NCI-H1694 (cell line): Measurements from ENCODE around the gene UPK1B.
"Not testable (repeated sequence)": the region's sequence is repeated elsewhere in the genome, so short reads cannot be mapped to it uniquely, and the experiment has no call there.

Experiments used
- DNase-seq: peaks from one replicate; lab custom pipeline; 2025; lab: John Stamatoyannopoulos, UW

UPK1B gene

DNA sequence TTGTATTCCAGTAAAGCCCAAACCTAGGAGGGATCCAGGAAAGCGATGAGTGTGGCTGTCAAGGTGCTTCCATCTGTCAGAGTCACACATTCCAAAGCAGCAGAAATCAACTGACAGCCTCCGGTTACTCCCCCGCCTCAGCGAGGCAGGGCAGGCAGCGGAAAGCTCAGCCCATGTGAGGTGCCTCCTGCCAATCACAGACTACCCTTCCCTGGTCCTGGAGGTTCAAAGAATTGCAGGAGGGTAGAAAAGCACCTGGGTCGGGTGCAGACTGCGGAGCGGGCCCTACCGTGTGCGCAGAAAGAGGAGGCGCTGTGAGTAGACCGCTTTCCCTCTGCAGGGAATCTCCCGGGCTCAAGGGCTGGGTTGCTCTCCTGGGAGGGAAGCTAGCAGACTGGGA is at the start of gene UPK1B:
TSS of gene UPK1B (plus strand) at position 274 of the 400 bp plus-strand sequence. CDS start 13,144 bp downstream, outside the sequence.
- DNase-seq: no peak

DNA sequence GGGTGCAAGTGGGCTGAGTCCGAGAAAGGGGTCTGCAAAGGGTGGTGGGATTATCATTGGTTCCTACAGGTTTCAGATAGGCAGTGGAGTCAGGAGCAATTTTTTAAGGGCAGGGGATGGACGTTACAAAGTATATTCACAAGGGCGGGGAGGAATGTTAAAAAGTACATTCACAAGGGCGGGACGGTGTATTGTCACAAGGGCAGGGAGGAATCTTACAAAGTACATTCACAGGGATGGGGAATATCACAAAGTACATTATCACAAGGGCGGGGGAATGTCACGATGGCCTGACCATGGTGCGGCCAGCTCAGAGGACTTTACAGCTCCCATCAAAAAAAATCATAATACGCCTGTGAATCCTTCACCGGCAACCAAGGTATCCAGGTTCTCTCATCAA is 48.1 kb upstream of the UPK1B start:
- no peak for DNase-seq

- DNase-seq: no peak
Observed at GRCh38 chr3:119125742-119126504, 47.5 kb upstream of the UPK1B start.

DNA sequence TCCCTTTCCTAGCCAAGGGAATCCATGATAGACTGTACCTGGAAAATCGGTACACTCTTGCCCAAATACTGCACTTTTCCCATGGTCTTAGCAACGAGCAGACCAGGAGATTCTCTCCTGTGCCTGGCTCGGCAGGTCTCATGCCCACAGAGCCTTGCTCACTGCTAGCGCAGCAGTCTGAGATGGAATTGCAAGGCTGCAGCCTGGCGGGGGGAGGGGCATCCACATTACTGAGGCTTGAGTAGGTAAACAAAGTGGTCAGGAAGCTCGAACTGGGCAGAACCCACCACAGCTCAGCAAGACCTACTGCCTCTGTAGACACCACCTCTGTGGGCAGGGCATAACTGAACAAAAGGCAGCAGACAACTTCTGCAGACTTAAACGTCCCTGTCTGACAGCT is 43.1 kb upstream of the UPK1B start:
- DNase-seq: not testable (repeated sequence)

DNA sequence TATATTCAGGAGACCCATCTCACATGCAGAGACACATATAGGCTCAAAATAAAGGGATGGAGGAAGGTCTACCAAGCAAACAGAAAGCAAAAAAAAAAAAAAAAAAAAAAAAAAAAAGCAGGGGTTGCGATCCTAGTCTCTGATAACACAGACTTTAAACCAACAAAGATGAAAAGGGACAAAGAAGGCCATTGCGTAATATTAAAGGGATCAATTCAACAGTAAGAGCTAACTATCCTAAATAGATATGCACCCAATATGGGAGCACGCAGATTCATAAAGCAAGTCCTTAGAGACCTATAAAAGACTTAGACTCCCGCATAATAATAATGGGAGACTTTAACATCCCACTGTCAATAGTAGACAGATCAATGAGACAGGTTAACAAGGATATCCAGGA is 41.1 kb upstream of the UPK1B start:
- DNase-seq: not testable (repeated sequence)

DNA sequence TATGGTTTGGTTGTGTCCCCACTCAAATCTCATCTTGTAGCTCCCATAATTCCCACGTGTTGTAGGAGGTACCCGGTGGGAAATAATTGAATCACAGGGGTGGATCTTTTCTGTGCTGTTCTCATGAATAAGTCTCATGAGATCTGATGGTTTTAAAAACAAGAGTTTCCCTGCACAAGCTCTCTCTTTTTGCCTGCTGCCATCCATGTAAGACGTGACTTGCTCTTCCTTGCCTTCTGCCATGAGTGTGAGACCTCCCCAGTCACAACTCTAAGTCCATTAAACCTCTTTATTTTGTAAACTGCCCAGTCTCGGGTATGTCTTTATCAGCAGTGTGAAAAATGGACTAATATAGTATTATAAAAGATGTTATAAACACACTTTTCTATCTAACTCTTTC is 34.0 kb upstream of the UPK1B start:
- DNase-seq: not testable (repeated sequence)

GRCh38 chr3:119140466-119140865 is 32.9 kb upstream of the UPK1B start:
- DNase-seq: no peak

DNA sequence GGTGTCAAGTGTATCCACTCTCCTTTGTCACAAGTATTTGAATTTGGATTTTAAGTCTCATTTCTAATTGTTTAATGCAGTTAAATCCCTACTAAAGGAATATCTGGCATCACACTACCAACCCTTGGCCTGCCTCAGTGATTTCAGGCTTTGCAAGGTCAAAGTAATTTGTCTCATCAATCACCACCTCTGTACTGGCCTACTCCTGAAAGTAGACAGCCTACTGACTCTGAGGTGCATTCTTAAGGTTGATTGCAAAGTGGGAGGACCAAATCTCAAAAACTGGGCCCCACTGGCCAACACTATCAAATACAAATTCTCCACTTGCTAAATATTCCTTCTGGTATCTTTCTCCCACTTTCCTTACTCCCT is 28.3 kb upstream of the UPK1B start:
- DNase-seq: no peak

- DNase-seq: peak; percentile 6
Observed at GRCh38 chr3:119145500-119146167, 27.8 kb upstream of the UPK1B start, which contains the start of gene TEX55. Gene TEX55, plus strand, starts transcription at chr3:119146165. Its CDS starts 25 bp downstream, at chr3:119146190.

GRCh38 chr3:119146578-119147375 is 26.6 kb upstream of the UPK1B start:
- DNase-seq: no peak

GRCh38 chr3:119147494-119147893 is 25.9 kb upstream of the UPK1B start:
- no peak for DNase-seq

- no peak for DNase-seq
Observed at GRCh38 chr3:119148493-119149180, 24.8 kb upstream of the UPK1B start.

GRCh38 chr3:119149484-119149883 is 23.9 kb upstream of the UPK1B start:
- DNase-seq: no peak

DNA sequence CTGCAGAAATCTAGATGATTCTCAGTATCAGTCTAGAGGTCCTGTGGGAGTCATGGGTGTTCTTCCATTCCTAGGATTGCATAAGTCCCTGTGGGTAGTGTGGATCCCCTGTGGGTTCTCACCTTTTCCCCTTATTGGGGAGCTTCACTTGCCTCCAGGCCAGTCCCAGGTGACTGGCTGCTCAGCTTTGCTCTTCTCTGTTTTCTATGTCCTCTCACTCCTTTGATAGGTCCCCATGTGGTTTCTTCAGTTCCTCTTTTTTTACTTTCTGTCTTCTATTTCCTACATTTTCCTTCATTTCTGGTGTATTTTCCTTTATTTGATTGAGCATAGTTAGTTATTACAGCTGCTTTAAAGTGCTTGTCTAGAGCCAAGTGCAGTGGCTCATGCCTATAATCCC is 16.5 kb upstream of the UPK1B start:
- DNase-seq: no peak

GRCh38 chr3:119157971-119158370 is 15.4 kb upstream of the UPK1B start:
- no peak for DNase-seq

GRCh38 chr3:119160361-119160760 is 13.0 kb upstream of the UPK1B start:
- no peak for DNase-seq

DNA sequence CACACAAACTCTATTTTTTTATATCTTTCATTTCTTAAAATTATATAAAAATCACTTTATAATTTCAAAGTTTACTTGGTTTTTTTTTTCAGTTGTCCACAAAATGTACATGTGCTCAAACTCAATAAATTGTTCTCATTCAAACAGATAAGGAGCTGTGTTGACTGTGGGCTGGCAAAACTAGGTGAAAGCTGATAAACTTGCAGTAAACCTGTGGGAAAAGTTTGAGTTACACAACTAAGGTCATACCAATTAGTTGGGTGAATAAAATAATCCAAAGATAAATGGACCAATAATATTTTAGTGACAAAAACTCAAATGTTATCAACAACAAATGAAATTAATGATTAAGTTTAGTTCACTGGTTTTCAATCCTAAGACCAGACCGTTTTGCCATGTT is 12.6 kb upstream of the UPK1B start:
- DNase-seq: no peak

- DNase-seq: no peak
Observed at GRCh38 chr3:119161240-119161639, 12.2 kb upstream of the UPK1B start.

DNA sequence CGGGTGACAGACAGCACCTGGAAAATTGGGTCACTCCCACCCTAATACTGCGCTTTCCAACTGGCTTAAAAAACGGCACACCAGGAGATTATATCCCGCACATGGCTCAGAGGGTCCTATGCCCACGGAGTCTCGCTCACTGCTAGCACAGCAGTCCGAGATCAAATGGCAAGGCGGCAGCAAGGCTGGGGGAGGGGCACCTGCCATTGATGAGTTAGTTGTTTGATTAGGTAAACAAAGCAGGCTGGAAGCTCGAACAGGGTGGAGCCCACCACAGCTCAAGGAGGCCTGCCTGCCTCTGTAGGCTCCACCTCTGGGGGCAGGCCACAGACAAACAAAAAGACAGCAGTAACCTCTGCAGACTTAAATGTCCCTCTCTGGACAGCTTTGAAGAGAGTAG is 8.7 kb upstream of the UPK1B start:
- not testable (repeated sequence) for DNase-seq

GRCh38 chr3:119170821-119171220 is 2.6 kb upstream of the UPK1B start:
- DNase-seq: no peak

DNA sequence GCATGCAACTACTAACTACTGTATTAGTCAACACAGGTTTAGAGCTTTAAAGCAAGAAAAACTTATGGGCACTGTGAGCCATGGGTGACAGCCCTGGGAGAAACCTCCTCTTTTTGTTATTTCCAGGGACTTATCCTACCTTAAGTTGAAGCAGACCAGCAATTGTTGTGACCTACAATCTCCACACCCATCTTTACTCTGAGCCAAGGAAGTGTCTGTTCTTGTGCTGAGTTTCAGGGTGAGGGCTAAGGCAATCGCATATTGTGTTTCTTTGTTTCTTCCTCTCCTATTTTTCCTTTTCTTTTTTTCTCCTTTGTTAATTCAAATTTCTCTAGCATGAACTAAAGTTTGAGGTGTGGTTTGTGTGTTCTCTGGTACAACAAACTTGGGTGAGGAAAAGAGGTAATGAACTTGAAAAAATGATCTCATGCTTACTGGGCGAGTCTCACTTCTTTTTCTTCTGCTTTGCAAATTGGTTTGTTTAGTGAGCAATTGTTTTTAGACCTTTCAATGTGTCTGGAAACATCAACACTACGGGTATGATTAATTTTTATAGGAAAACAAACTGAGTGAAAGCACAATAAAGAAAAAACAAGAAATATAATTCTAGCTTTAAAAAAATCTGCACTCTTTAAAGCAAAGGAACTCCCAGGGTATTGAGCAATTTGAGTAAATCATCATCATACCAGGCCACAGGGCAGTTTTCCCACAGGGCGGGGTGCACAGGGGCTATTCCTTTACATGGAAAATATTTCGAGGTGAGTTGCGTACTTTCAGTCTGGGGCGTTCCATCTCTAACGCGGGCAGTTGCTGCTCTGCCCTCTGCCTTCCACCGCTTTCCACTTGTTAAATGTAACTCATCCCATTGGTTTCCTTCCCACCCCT is 2.7 kb downstream of the UPK1B start:
- DNase-seq: no peak
